Kidney epithelial cell (primary cell): ENCODE data around the gene ENSA. TPM values are rescaled to one million over a fixed set of nuclear protein-coding genes. Genes with fewer than 3 reads are reported as not detected.

ENCODE experiments used
- DNase-seq: peaks from one replicate; pipeline ENCODE4 v3.0.0-alpha.2; 2010; ENCODE audit warnings: low read depth
- H3K27me3 ChIP-seq: 2 replicates; pipeline ENCODE4 v1.6.0; 2011; ENCODE audit warnings: low read length; ENCODE audit not compliant: control insufficient read depth, insufficient read depth
- H3K36me3 ChIP-seq: 2 replicates; pipeline ENCODE4 v1.5.1; 2011; ENCODE audit warnings: low read length; ENCODE audit not compliant: control insufficient read depth, insufficient read depth
- H3K4me3 ChIP-seq: 2 replicates; pipeline ENCODE4 v1.5.1; 2011; ENCODE audit warnings: low read depth, mild to moderate bottlenecking, control low read depth, low read length
- CTCF ChIP-seq: IDR thresholded peaks from 2 replicates; pipeline ENCODE4 v1.5.1; 2011; ENCODE audit warnings: mild to moderate bottlenecking, moderate library complexity, low read length, control low read depth, inconsistent platforms; ENCODE audit not compliant: insufficient read depth, poor library complexity, severe bottlenecking
- total RNA-seq: library from RNA; depleted of rRNA; stranded (reverse); fragments of >200 nt; gene quantifications from 2 replicates; pipeline ENCODE4 v1.2.3, GENCODE V29; 2015

Gene ENSA
- 80.9 and 178 TPM in 2 replicates for total RNA-seq

- no peak for TF ChIP-seq CTCF
- peak within 1 kb of the TSS; percentile 92 for H3K4me3 ChIP-seq
- no peaks in the 10 kb centered on the region for H3K36me3 ChIP-seq
- no peaks in the 10 kb centered on the region for H3K27me3 ChIP-seq
- peak; percentile 99 for DNase-seq
These were observed at the start of gene ENSA for GRCh38 chr1:150629115-150629928. TSS of gene ENSA (minus strand) at chr1:150629612. CDS start at chr1:150629470, 142 bp downstream.

- no peak for DNase-seq
- H3K27me3 ChIP-seq = no peaks in the 10 kb centered on the region
- TF ChIP-seq CTCF = no peak
- H3K36me3 ChIP-seq = no peaks in the 10 kb centered on the region
- no peak overlapping the region for H3K4me3 ChIP-seq
These were observed 49.6 kb upstream of the ENSA start for GRCh38 chr1:150678988-150679387.

- Histone ChIP-seq H3K36me3 (no peaks in the 10 kb centered on the region), H3K4me3 (no peak overlapping the region), H3K27me3 (no peaks in the 10 kb centered on the region)
- no peak for TF ChIP-seq CTCF
- no peak for DNase-seq
These were observed 45.5 kb upstream of the ENSA start for GRCh38 chr1:150674881-150675280.

- H3K27me3 ChIP-seq = no peaks in the 10 kb centered on the region
- DNase-seq = no peak
- no peaks in the 10 kb centered on the region for H3K36me3 ChIP-seq
- H3K4me3 ChIP-seq = no peak overlapping the region
- TF ChIP-seq CTCF = no peak
These were observed 33.9 kb upstream of the ENSA start for GRCh38 chr1:150663321-150663720.

GRCh38 chr1:150662811-150663210, 33.4 kb upstream of the ENSA start:
- H3K36me3 ChIP-seq = no peaks in the 10 kb centered on the region
- no peak overlapping the region for H3K4me3 ChIP-seq
- H3K27me3 ChIP-seq = no peaks in the 10 kb centered on the region
- DNase-seq = no peak
- no peak for TF ChIP-seq CTCF

GRCh38 chr1:150661156-150661555, 31.7 kb upstream of the ENSA start:
- DNase-seq = no peak
- no peaks in the 10 kb centered on the region for H3K36me3 ChIP-seq
- no peaks in the 10 kb centered on the region for H3K27me3 ChIP-seq
- no peak overlapping the region for H3K4me3 ChIP-seq
- no peak for TF ChIP-seq CTCF
